SU-DHL-6 (cell line): ENCODE results near the gene ZNF630.
"Not testable (repeated sequence)": the region's sequence is repeated elsewhere in the genome, so short reads cannot be mapped to it uniquely, and the experiment has no call there.

Experiments used
- H2AFZ ChIP-seq: fragments of 200-600 bp; sonication (generic); 2 replicates; pipeline ENCODE4 v1.6.1; 2014; ENCODE audit warnings: low read depth, mild to moderate bottlenecking, moderate library complexity, mixed read lengths, antibody characterized with exemption, low read length; ENCODE audit not compliant: severe bottlenecking
- H3F3A ChIP-seq: fragments of 200-600 bp; shearing (Covaris generic); 2 replicates; pipeline ENCODE4 v1.6.0; 2016; ENCODE audit warnings: antibody characterized with exemption, mild to moderate bottlenecking; ENCODE audit not compliant: insufficient read depth
- H3K27ac ChIP-seq: fragments of 200-600 bp; sonication (generic); 2 replicates; pipeline ENCODE4 v1.5.1; 2016; ENCODE audit warnings: low read depth, mild to moderate bottlenecking, low read length, moderate library complexity, mixed read lengths
- H3K27me3 ChIP-seq: fragments of 200-600 bp; sonication (generic), shearing (Covaris generic); 2 replicates; pipeline ENCODE4 v1.6.0; 2014; ENCODE audit warnings: mild to moderate bottlenecking, low read length
- H3K36me3 ChIP-seq: fragments of 200-600 bp; sonication (generic); 2 replicates; pipeline ENCODE4 v1.6.1; 2014; ENCODE audit warnings: mild to moderate bottlenecking, low read length, mixed read lengths
- H3K4me2 ChIP-seq: fragments of 300-600, 200-600 bp; shearing (Covaris generic), sonication (generic); 2 replicates; pipeline ENCODE4 v1.6.0; 2014; ENCODE audit warnings: low read length, low read depth, mild to moderate bottlenecking; ENCODE audit not compliant: poor library complexity, severe bottlenecking
- H3K4me3 ChIP-seq: fragments of 200-600 bp; sonication (generic); 2 replicates; pipeline ENCODE4 v1.5.1; 2014; ENCODE audit warnings: antibody characterized with exemption, low read length, mild to moderate bottlenecking, mixed read lengths; ENCODE audit not compliant: insufficient read depth, poor library complexity, severe bottlenecking
- H3K79me2 ChIP-seq: fragments of 200-600 bp; sonication (generic); 2 replicates; pipeline ENCODE4 v1.6.1; 2014; ENCODE audit warnings: mild to moderate bottlenecking, low read length, moderate library complexity; ENCODE audit not compliant: insufficient read depth
- H3K9ac ChIP-seq: fragments of 200-600 bp; sonication (generic); 2 replicates; pipeline ENCODE4 v1.7.0; 2014; ENCODE audit warnings: mild to moderate bottlenecking, low read length
- H3K9me2 ChIP-seq: fragments of 200-600 bp; sonication (generic); replicated peaks from 2 replicates; pipeline ENCODE4 v1.6.1; 2014; ENCODE audit warnings: low read length; ENCODE audit not compliant: insufficient read depth
- H3K9me3 ChIP-seq: fragments of 200-600 bp; sonication (generic); 2 replicates; pipeline ENCODE4 v1.6.1; 2014; ENCODE audit warnings: low read length, mixed read lengths; ENCODE audit not compliant: insufficient read depth
- H4K20me1 ChIP-seq: fragments of 200-600 bp; sonication (generic); 2 replicates; pipeline ENCODE4 v1.6.1; 2014; ENCODE audit warnings: low read depth, mild to moderate bottlenecking, antibody characterized with exemption, low read length, moderate library complexity, mixed read lengths
- EZH2phosphoT487 ChIP-seq: fragments of 200-600 bp; sonication (generic), shearing (Covaris generic); conservative IDR thresholded peaks from 2 replicates; pipeline ENCODE4 v1.6.1; 2018; ENCODE audit warnings: mild to moderate bottlenecking, antibody characterized with exemption, low read length, moderate library complexity, mixed read lengths
- TF ChIP-seq, protein P1 (sequence below): fragments of 200-600 bp; sonication (generic); IDR thresholded peaks from one replicate; pipeline ENCODE4 v1.5.1; 2017; ENCODE audit warnings: antibody characterized with exemption, mild to moderate bottlenecking, low read length, moderate library complexity; ENCODE audit not compliant: insufficient read depth, poor library complexity, severe bottlenecking

ZNF630 gene

DNA sequence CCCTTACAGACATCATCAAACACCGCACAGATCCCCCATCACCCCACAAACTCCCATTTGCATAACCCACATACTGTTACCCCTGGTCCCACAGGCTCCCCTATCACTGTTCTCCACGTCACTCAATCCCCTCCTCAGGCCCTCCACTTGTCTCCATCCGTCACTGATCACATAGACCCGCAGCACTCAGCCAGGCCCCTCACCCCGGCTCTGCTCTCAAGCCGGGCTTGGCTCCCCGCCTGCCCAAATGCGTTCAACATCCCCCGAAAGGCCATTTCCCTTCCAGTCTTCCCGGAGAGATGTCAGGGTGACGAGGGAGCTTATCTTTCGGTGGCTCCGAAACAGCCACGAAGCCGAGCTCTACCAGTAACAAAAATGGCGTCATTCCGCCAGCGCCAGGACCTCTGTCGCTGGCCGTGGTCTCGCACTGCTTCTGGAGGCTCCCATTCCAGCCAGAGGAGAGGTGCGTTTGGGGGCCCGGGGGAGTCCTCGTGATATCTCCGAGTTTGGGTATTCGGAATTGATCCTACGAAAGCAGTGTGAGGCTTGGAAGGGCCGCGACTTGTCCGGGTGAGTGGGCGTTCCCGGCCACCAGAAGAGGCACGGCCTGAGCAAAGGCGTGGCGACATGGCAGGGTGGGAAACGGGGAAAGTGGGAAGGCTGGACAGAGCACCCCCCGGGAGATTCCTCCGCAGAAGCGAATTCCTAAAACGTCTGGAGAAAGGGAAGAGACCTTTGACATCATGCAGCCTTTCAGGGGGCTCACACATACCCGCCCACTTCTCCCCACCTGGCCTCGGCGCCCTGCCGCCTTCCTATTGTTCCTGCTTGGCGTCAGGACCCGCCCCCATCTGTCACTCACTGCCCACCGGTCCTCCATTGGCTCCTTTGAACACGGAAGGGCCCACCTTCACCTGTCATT, at the start of gene ZNF630:
TSS of gene ZNF630 (minus strand) at position 577 of the 922 bp plus-strand sequence. CDS start 4,754 bp downstream, outside the sequence.
- no peaks in the 10 kb centered on the region for H3F3A ChIP-seq
- peak within 1 kb of the TSS; percentile 93 for H2AFZ ChIP-seq
- H3K27ac ChIP-seq: peak within 1 kb of the TSS; percentile 56
- H3K79me2 ChIP-seq: no peaks in the 10 kb centered on the region
- no peaks in the 10 kb centered on the region for H3K9me3 ChIP-seq
- H3K9ac ChIP-seq: peak within 1 kb of the TSS; percentile 64
- H3K9me2 ChIP-seq: no peaks in the 10 kb centered on the region
- peak within 1 kb of the TSS; percentile 56 for H3K4me2 ChIP-seq
- H3K36me3 ChIP-seq: no peaks in the 10 kb centered on the region
- H3K4me3 ChIP-seq: peak within 1 kb of the TSS; percentile 59
- TF ChIP-seq, protein P1, sequence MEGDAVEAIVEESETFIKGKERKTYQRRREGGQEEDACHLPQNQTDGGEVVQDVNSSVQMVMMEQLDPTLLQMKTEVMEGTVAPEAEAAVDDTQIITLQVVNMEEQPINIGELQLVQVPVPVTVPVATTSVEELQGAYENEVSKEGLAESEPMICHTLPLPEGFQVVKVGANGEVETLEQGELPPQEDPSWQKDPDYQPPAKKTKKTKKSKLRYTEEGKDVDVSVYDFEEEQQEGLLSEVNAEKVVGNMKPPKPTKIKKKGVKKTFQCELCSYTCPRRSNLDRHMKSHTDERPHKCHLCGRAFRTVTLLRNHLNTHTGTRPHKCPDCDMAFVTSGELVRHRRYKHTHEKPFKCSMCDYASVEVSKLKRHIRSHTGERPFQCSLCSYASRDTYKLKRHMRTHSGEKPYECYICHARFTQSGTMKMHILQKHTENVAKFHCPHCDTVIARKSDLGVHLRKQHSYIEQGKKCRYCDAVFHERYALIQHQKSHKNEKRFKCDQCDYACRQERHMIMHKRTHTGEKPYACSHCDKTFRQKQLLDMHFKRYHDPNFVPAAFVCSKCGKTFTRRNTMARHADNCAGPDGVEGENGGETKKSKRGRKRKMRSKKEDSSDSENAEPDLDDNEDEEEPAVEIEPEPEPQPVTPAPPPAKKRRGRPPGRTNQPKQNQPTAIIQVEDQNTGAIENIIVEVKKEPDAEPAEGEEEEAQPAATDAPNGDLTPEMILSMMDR: no peak
- no peak for TF ChIP-seq EZH2phosphoT487
- no peaks in the 10 kb centered on the region for H4K20me1 ChIP-seq
- H3K27me3 ChIP-seq: no peaks in the 10 kb centered on the region

DNA sequence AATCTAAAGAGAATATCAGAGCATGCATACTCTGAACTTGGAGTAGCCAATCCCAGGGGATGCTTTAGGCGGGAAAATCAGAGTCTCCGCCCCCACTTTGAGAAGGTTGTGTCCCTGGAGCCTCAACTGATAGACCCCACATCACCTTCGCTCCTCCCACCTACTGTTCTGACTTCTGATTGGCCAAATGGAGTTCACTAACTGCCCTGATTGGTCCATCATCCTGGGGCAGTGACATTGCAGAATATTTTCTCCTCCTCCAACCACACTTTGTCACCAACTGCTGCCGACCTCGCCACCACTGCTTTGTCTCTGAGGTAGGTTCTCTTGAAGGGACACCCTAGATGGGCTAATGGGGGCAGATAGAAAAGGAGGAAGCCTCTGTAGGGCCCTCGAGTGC, 36.3 kb upstream of the ZNF630 start:
- Histone ChIP-seq H3K79me2 (no peaks in the 10 kb centered on the region), H3K4me2 (no peak overlapping the region), H3K27ac (no peak overlapping the region)

GRCh38 chrX:48102874-48103374, 31.5 kb upstream of the ZNF630 start:
- no peaks in the 10 kb centered on the region for H3K9me2 ChIP-seq
- H3K27ac ChIP-seq: no peak overlapping the region
- no peaks in the 10 kb centered on the region for H3K36me3 ChIP-seq
- H3K4me3 ChIP-seq: no peak overlapping the region
- H3K9ac ChIP-seq: no peak overlapping the region
- no peaks in the 10 kb centered on the region for H3F3A ChIP-seq
- H3K9me3 ChIP-seq: no peaks in the 10 kb centered on the region
- no peak for TF ChIP-seq EZH2phosphoT487
- no peaks in the 10 kb centered on the region for H3K79me2 ChIP-seq
- H4K20me1 ChIP-seq: no peaks in the 10 kb centered on the region
- no peak overlapping the region for H3K4me2 ChIP-seq
- H3K27me3 ChIP-seq: no peaks in the 10 kb centered on the region
- no peak overlapping the region for H2AFZ ChIP-seq

More for the DNA sequence above, 36.3 kb upstream of the ZNF630 start:
- Histone ChIP-seq H4K20me1 (no peaks in the 10 kb centered on the region), H3K9ac (no peak overlapping the region), H3K27me3 (no peaks in the 10 kb centered on the region), H3K9me3 (no peaks in the 10 kb centered on the region), H3K9me2 (no peaks in the 10 kb centered on the region), H3K4me3 (no peak overlapping the region), H2AFZ (no peak overlapping the region), H3F3A (no peaks in the 10 kb centered on the region), H3K36me3 (no peaks in the 10 kb centered on the region)
- TF ChIP-seq, protein P1: no peak
- no peak for TF ChIP-seq EZH2phosphoT487

DNA sequence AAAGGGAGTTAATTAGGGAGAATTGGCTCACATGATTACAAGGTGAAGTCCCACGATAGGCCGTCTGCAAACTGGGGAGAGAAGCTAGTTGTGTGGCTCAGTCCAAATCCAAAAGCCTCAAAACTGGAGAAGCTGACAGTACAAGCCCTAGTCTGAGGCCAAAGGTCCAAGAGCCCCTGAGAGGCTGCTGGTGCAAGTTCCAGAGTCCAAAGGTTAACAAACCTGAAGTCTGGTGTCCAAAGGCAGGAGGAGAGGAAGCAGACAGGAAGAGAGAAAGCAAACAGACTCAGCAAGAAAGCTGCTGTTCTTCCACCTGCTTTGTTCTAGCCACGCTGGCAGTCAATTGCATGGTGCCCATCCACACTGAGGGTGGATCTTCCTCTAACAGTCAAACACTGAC, 30.0 kb upstream of the ZNF630 start:
- Histone ChIP-seq H3K36me3 (no peaks in the 10 kb centered on the region), H4K20me1 (no peaks in the 10 kb centered on the region), H2AFZ (no peak overlapping the region), H3K27ac (no peak overlapping the region), H3K9me3 (no peaks in the 10 kb centered on the region), H3K4me2 (no peak overlapping the region), H3K9me2 (no peaks in the 10 kb centered on the region), H3K79me2 (no peaks in the 10 kb centered on the region), H3F3A (no peaks in the 10 kb centered on the region), H3K27me3 (no peaks in the 10 kb centered on the region), H3K4me3 (no peak overlapping the region), H3K9ac (no peak overlapping the region)
- TF ChIP-seq EZH2phosphoT487: no peak
- TF ChIP-seq, protein P1: no peak

- not testable (repeated sequence) for H3K36me3 ChIP-seq, H3K27me3 ChIP-seq, H3K9me3 ChIP-seq, H3K79me2 ChIP-seq, H4K20me1 ChIP-seq, H2AFZ ChIP-seq, H3K27ac ChIP-seq, H3K4me3 ChIP-seq, H3K9me2 ChIP-seq, H3F3A ChIP-seq, H3K9ac ChIP-seq, H3K4me2 ChIP-seq
Observed at GRCh38 chrX:48092558-48092957, 21.1 kb upstream of the ZNF630 start.
